HepG2 (cell line): ENCODE measurements around the gene CACNA1D. TPM values are rescaled to one million over a fixed set of nuclear protein-coding genes. Genes with fewer than 3 reads are reported as not detected.
A peak's percentile ranks its signal among the peaks of the same experiment; 100 is the strongest.

Experiments
- ARNT ChIP-seq: fragments of 450-650 bp; IDR thresholded peaks from 2 replicates; pipeline ENCODE4 v1.6.1; 2017
- BCL6 ChIP-seq: IDR thresholded peaks from 2 replicates; pipeline ENCODE4 v1.6.1; 2016; ENCODE audit warnings: missing genetic modification reagents, missing compliant biosample characterization
- CENPBD1 ChIP-seq: sonication (generic); formaldehyde crosslinking; IDR thresholded peaks from 2 replicates; pipeline ENCODE4 v1.8.0; 2022; ENCODE audit warnings: missing genetic modification reagents, low read depth, mild to moderate bottlenecking, borderline replicate concordance
- CENPT ChIP-seq: sonication (generic); formaldehyde crosslinking; IDR thresholded peaks from 2 replicates; pipeline ENCODE4 v1.8.0; 2022; ENCODE audit warnings: low read depth, mild to moderate bottlenecking, moderate library complexity, missing genetic modification reagents
- FOSL1 ChIP-seq: sonication (generic); formaldehyde crosslinking; IDR thresholded peaks from 2 replicates; pipeline ENCODE4 v1.9.0; 2021; ENCODE audit warnings: missing genetic modification reagents, borderline replicate concordance
- FOXO4 ChIP-seq: sonication (generic); formaldehyde crosslinking; conservative IDR thresholded peaks from 2 replicates; pipeline ENCODE4 v1.8.1; 2023; ENCODE audit warnings: missing genetic modification reagents
- HNRNPK ChIP-seq: fragments of 200-400 bp; formaldehyde crosslinking; IDR thresholded peaks from 2 replicates; pipeline ENCODE4 v1.6.1; 2018; ENCODE audit warnings: low read length, low read depth, moderate library complexity, mild to moderate bottlenecking; ENCODE audit not compliant: poor library complexity, severe bottlenecking
- KLF13 ChIP-seq: sonication (generic); formaldehyde crosslinking; IDR thresholded peaks from 2 replicates; pipeline ENCODE4 v1.4.0; 2020; ENCODE audit warnings: mild to moderate bottlenecking, missing genetic modification reagents
- KMT2A ChIP-seq: sonication (generic); formaldehyde crosslinking; IDR thresholded peaks from 2 replicates; pipeline ENCODE4 v1.4.0; 2020; ENCODE audit warnings: missing genetic modification reagents
- MAX ChIP-seq: IDR thresholded peaks from 2 replicates; pipeline ENCODE4 v1.6.1; 2012; ENCODE audit warnings: inconsistent platforms
- MTF1 ChIP-seq: sonication (generic); formaldehyde crosslinking; IDR thresholded peaks from 2 replicates; pipeline ENCODE4 v1.5.0; 2020; ENCODE audit warnings: missing genetic modification reagents
- RBFOX2 ChIP-seq: fragments of 200-400 bp; formaldehyde crosslinking; IDR thresholded peaks from 2 replicates; pipeline ENCODE4 v1.6.1; 2017; ENCODE audit warnings: low read depth, mild to moderate bottlenecking, low read length
- STAG1 ChIP-seq: sonication (generic); formaldehyde crosslinking; IDR thresholded peaks from 2 replicates; pipeline ENCODE4 v1.4.0; 2020; ENCODE audit warnings: missing genetic modification reagents
- TIGD3 ChIP-seq: sonication (generic); formaldehyde crosslinking; IDR thresholded peaks from 2 replicates; pipeline ENCODE4 v1.5.1; 2020; ENCODE audit warnings: mild to moderate bottlenecking, missing genetic modification reagents, borderline replicate concordance
- ZBTB10 ChIP-seq: sonication (generic); formaldehyde crosslinking; IDR thresholded peaks from 2 replicates; pipeline ENCODE4 v1.4.0; 2020; ENCODE audit warnings: missing genetic modification reagents, borderline replicate concordance
- ZMYM2 ChIP-seq: sonication (generic); formaldehyde crosslinking; IDR thresholded peaks from 2 replicates; pipeline ENCODE4 v1.8.0; 2022; ENCODE audit warnings: mild to moderate bottlenecking, missing genetic modification reagents
- ZNF18 ChIP-seq: sonication (generic); formaldehyde crosslinking; IDR thresholded peaks from 2 replicates; pipeline ENCODE4 v1.8.0; 2022; ENCODE audit warnings: mild to moderate bottlenecking, missing genetic modification reagents; ENCODE audit not compliant: insufficient replicate concordance
- ZNF235 ChIP-seq: sonication (generic); formaldehyde crosslinking; IDR thresholded peaks from 2 replicates; pipeline ENCODE4 v1.8.1; 2023; ENCODE audit warnings: mild to moderate bottlenecking, missing genetic modification reagents, borderline replicate concordance
- ZNF263 ChIP-seq: sonication (generic); formaldehyde crosslinking; IDR thresholded peaks from 2 replicates; pipeline ENCODE4 v1.4.0; 2020; ENCODE audit warnings: missing genetic modification reagents
- ZNF660 ChIP-seq: sonication (generic); formaldehyde crosslinking; IDR thresholded peaks from 2 replicates; pipeline ENCODE4 v1.5.1; 2020; ENCODE audit warnings: mild to moderate bottlenecking, low read depth, missing genetic modification reagents, borderline replicate concordance
- ZNF678 ChIP-seq: sonication (generic); formaldehyde crosslinking; IDR thresholded peaks from 2 replicates; pipeline ENCODE4 v1.4.0; 2020; ENCODE audit warnings: mild to moderate bottlenecking, missing genetic modification reagents
- ZNF841 ChIP-seq: sonication (generic); formaldehyde crosslinking; IDR thresholded peaks from 2 replicates; pipeline ENCODE4 v1.8.1; 2023; ENCODE audit warnings: missing genetic modification reagents, borderline replicate concordance
- polyA plus RNA-seq, 8 experiments: library from polyadenylated mRNA; depleted of rRNA in 3 of 8; stranded (reverse) in 7 of 8; unstranded in 1 of 8; fragments of >200 nt; fragmentation: Illumina TruSeq in 4 of 8; extraction: Trizol in 4 of 8; gene quantifications; 2 replicates each; pipeline versions ENCODE4 v1.2.1 to v1.2.3, GENCODE V29; 2011 to 2016; ENCODE audit warnings: low read depth in 4 of 8, missing spikeins in 1 of 8, mixed read lengths in 1 of 8; ENCODE audit not compliant: insufficient read depth in 1 of 8
- total RNA-seq, 5 experiments: library from RNA; depleted of rRNA; stranded (reverse); fragments of >200 nt; fragmentation: Illumina TruSeq; extraction: Trizol; gene quantifications; 2 replicates each; pipeline ENCODE4 v1.2.3, GENCODE V29; 2016; ENCODE audit warnings: low read depth in 1 of 5

Gene CACNA1D
- total and polyA plus RNA-seq, 2 of the 13 experiments (the other 11 are each of a cell fraction or from before 2014, with no cell fraction given): 0.26 to 0.38 TPM

- TF ChIP-seq ZBTB10 (no peak), HNRNPK (no peak), MAX (peak; percentile 42), MTF1 (CRISPR knock-in tag) (no peak), BCL6 (0 out of 2 replicates have a peak, but pooled peaks have one; percentile 8), CENPBD1 (no peak), KLF13 (no peak), ZNF841 (no peak), ZNF263 (peak; percentile 52), STAG1 (CRISPR knock-in tag) (no peak; the same call in 1 of the 2 replicates), TIGD3 (CRISPR knock-in tag) (no peak), ZNF678 (no peak), FOXO4 (CRISPR knock-in tag) (no peak), RBFOX2 (no peak), ZNF660 (CRISPR knock-in tag) (no peak), ARNT (no peak), FOSL1 (CRISPR knock-in tag) (no peak), CENPT (CRISPR knock-in tag) (no peak), KMT2A (CRISPR knock-in tag) (no peak), ZNF18 (no peak), ZMYM2 (no peak), ZNF235 (CRISPR knock-in tag) (no peak)
Measured at GRCh38 chr3:53818221-53819162, 324.1 kb downstream of the CACNA1D start (continued).
